ENCODE results near the gene CCDC182. TPM values are rescaled to one million over a fixed set of nuclear protein-coding genes. Genes with fewer than 3 reads are reported as not detected.

The CCDC182 gene
- total RNA-seq, 4 donors from 2014 or later = not detected

DNA sequence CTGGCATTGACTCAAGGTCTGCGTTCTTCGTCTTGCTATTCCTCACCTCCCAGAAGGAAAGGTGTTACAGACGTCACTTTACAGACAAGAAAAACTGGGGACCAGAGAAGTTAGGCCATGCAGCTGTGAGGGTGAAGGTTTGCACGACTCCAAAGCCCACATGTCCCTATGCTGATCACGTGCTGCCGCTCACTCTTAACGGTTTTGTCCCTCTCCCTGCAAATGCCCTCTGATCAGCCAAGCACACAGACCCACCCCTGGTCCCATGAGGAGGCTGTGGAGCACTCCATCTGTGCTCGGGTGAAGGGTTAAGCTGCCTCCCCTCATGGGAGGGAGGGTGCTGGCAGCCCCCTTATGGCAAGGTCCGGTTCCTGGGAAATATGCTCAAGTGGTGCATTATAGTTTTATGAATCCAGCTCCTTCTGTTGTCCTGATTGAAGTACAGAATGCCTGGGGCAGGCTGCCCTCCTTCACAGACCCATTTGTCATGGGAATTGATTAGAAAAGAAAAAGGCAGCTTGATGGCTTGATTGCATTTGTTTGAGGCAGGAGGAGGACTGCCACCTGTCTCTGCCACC, 18.8 kb downstream of the CCDC182 start:
- WGBS, 2 donors (ENCODE audit: low coverage in 1 of 2) = 80 to 83% methylated on average over 1 to 9 of the region's 9 CpGs
- intact Hi-C loops (cut with DNase I; ENCODE audit: low total_unique reads) = no loop called here
- TF ChIP-seq EP300 (IDR thresholded peaks at IDR 0.05; ENCODE audit: low read depth) (no peak), POLR2A (IDR thresholded peaks at IDR 0.05) (no peak), POLR2AphosphoS5 (IDR thresholded peaks at IDR 0.05) (no peak)
- TF ChIP-seq, protein P1, sequence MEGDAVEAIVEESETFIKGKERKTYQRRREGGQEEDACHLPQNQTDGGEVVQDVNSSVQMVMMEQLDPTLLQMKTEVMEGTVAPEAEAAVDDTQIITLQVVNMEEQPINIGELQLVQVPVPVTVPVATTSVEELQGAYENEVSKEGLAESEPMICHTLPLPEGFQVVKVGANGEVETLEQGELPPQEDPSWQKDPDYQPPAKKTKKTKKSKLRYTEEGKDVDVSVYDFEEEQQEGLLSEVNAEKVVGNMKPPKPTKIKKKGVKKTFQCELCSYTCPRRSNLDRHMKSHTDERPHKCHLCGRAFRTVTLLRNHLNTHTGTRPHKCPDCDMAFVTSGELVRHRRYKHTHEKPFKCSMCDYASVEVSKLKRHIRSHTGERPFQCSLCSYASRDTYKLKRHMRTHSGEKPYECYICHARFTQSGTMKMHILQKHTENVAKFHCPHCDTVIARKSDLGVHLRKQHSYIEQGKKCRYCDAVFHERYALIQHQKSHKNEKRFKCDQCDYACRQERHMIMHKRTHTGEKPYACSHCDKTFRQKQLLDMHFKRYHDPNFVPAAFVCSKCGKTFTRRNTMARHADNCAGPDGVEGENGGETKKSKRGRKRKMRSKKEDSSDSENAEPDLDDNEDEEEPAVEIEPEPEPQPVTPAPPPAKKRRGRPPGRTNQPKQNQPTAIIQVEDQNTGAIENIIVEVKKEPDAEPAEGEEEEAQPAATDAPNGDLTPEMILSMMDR (IDR thresholded peaks at IDR 0.05) = no peak
- no peak overlapping the region for H3K4me3 ChIP-seq
- no peaks in the 10 kb centered on the region for H3K27me3 ChIP-seq
- in situ Hi-C loops (cut with MboI; ENCODE audit: low pct_ligation_motif_present in 1 of 4, low pct_unique_long_range_greater_than_20kb in 1 of 4, low sequenced_read_pairs in 3 of 4) = loop anchor here in 3 of 4 donors (25.0 kb wide), 2 partner anchors 489 to 589 kb away; no protein-coding TSS in a partner anchor
- DNase-seq = no peak
- no peak overlapping the region for H3K27ac ChIP-seq
- H3K9me3 ChIP-seq = no peaks in the 10 kb centered on the region
- no peaks in the 10 kb centered on the region for H3K36me3 ChIP-seq
- H3K4me1 ChIP-seq = no peaks in the 10 kb centered on the region

DNA sequence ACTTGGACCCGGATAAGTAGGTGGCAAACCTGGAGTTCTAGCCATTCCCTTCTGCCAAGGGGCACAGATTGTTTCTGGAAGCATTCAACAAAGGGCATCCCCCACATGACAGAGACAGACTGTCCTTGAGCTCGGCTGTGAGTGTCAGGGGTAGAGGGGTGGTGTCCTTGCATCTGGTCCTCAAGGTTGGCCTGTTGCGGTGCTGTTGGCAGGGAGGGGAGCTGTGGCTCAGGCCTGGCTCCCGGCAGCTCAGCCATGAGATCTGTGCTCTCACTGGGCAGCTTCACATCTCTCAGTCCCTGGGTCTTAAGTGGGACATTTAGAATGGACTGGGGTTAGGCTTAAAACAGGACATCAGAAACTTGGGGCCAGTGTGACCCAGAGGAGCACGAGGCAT, 20.4 kb downstream of the CCDC182 start:
- intact Hi-C loops (cut with DNase I; ENCODE audit: low total_unique reads) = no loop called here
- 91 to 92% methylated on average over 2 to 5 of the region's 5 CpGs for WGBS, 2 donors (ENCODE audit: low coverage in 1 of 2)
- H3K9me3 ChIP-seq = no peaks in the 10 kb centered on the region
- H3K4me3 ChIP-seq = no peak overlapping the region
- H3K4me1 ChIP-seq = no peaks in the 10 kb centered on the region
- TF ChIP-seq, protein P1 (IDR thresholded peaks at IDR 0.05) = no peak
- no peak for TF ChIP-seq POLR2AphosphoS5 (IDR thresholded peaks at IDR 0.05)
- TF ChIP-seq EP300 (IDR thresholded peaks at IDR 0.05; ENCODE audit: low read depth) = no peak
- TF ChIP-seq POLR2A (IDR thresholded peaks at IDR 0.05) = no peak
- H3K27me3 ChIP-seq = no peaks in the 10 kb centered on the region
- no peak overlapping the region for H3K27ac ChIP-seq
- no peak for DNase-seq
- in situ Hi-C loops (cut with MboI; ENCODE audit: low pct_ligation_motif_present in 1 of 4, low pct_unique_long_range_greater_than_20kb in 1 of 4, low sequenced_read_pairs in 3 of 4) = loop anchor here in 3 of 4 donors (25.0 kb wide), 2 partner anchors 487 to 587 kb away; no protein-coding TSS in a partner anchor
- H3K36me3 ChIP-seq = no peaks in the 10 kb centered on the region

DNA sequence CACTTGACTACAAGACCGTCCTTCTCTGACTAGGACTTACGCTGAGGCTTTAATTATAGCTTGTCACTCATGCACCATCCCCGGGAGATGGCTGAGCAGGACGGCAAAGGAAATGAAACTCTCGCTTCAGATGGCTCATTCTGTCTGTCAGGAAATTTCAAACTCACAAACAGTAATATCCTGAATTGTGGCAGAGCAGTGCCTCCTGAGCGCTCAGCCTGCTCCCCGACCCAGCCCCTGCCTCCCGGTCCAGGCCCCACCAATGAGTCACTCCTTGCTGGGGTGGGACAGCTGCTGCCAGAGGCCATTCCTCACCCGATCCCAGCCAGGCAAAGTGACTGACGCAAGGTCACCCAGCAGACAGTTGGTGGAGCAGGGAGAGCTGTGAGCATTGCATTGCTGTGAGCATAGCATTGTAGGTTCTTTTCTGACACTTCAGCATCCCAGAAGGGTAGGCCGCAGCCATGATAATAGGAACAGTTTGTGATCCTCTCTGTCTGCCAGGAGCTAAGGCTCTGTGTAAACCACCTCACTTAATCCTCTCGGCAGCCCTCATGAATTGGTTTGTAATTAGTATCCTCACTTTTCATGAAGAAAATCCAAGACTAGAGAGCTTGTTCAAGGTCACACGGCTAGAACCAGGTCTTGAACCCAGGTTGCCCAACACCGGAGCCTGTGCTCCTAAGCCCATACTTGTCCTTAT, 20.9 kb downstream of the CCDC182 start:
- Histone ChIP-seq H3K4me1 (no peaks in the 10 kb centered on the region), H3K4me3 (no peak overlapping the region), H3K36me3 (no peaks in the 10 kb centered on the region), H3K27me3 (no peaks in the 10 kb centered on the region), H3K9me3 (no peaks in the 10 kb centered on the region), H3K27ac (no peak overlapping the region)
- in situ Hi-C loops (cut with MboI; ENCODE audit: low pct_ligation_motif_present in 1 of 4, low pct_unique_long_range_greater_than_20kb in 1 of 4, low sequenced_read_pairs in 3 of 4) (no loop called here), intact Hi-C loops (cut with DNase I; ENCODE audit: low total_unique reads) (no loop called here)
- DNase-seq = no peak
- WGBS, 2 donors (ENCODE audit: low coverage in 1 of 2) = 80% methylated on average over 14 of the region's 14 CpGs; no CpG with 5 or more reads in 1 of the 2 donors
- TF ChIP-seq, protein P1 (IDR thresholded peaks at IDR 0.05) = no peak
- TF ChIP-seq EP300 (IDR thresholded peaks at IDR 0.05; ENCODE audit: low read depth) (no peak), POLR2AphosphoS5 (IDR thresholded peaks at IDR 0.05) (no peak), POLR2A (IDR thresholded peaks at IDR 0.05) (no peak)

DNA sequence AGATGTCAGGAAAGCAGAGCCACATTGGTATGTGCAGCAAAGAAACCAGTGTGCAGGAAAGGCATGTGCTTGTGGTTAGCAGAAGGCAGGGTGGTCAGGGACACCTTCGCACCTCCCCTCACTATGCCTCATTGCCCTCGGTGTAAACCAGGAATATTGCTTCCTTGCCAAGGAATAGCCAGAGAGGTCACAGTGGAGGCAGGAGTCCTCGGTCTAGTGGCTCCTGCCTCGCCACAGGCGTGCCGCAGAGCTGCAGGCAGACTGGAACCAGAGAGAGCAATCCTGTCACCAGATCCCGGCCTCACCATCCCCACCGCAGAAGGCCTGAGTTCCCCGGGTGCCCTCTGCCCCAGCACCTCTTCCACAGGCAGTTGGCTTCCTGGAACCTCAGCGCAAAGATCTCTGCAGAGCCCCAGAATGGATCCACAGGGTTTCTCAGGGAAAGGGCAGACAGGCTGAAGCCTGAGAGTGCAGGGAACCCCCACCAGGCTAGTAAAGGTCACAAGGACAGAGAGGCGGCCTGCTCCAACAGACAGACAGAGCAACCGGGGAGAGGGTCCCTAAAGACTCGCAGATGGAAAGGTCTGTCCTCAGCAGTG, 21.6 kb downstream of the CCDC182 start:
- WGBS, 2 donors (ENCODE audit: low coverage in 1 of 2) = 82 to 100% methylated on average over 1 to 13 of the region's 13 CpGs
- no peaks in the 10 kb centered on the region for H3K9me3 ChIP-seq
- TF ChIP-seq, protein P1 (IDR thresholded peaks at IDR 0.05) = no peak
- no peak for TF ChIP-seq POLR2AphosphoS5 (IDR thresholded peaks at IDR 0.05)
- TF ChIP-seq POLR2A (IDR thresholded peaks at IDR 0.05) = no peak
- no peak for TF ChIP-seq EP300 (IDR thresholded peaks at IDR 0.05; ENCODE audit: low read depth)
- peaks cover 2% of the 10 kb centered on the region for H3K27me3 ChIP-seq
- no peak overlapping the region for H3K27ac ChIP-seq
- H3K4me3 ChIP-seq = no peak overlapping the region
- DNase-seq = no peak
- in situ Hi-C loops (cut with MboI; ENCODE audit: low pct_ligation_motif_present in 1 of 4, low pct_unique_long_range_greater_than_20kb in 1 of 4, low sequenced_read_pairs in 3 of 4) = no loop called here
- intact Hi-C loops (cut with DNase I; ENCODE audit: low total_unique reads) = no loop called here
- no peaks in the 10 kb centered on the region for H3K4me1 ChIP-seq
- H3K36me3 ChIP-seq = no peaks in the 10 kb centered on the region

Measured in transverse colon (tissue), 4 donors.